Choroid plexus epithelial cell (primary cell): ENCODE measurements around the gene RALGAPA2.

Experiments
- DNase-seq: peaks from one replicate; pipeline ENCODE4 v3.0.0-alpha.2; 2010; ENCODE audit warnings: low read depth
- H3K4me3 ChIP-seq: 2 replicates; pipeline ENCODE4 v1.5.1; 2011; ENCODE audit warnings: low read depth, mild to moderate bottlenecking, control low read depth, low read length, moderate library complexity
- TF ChIP-seq, protein P1 (sequence below): conservative IDR thresholded peaks from 2 replicates; pipeline ENCODE4 v1.5.1; 2011; ENCODE audit warnings: low read depth, mild to moderate bottlenecking, control low read depth, inconsistent platforms, low read length, moderate library complexity

RALGAPA2 gene

GRCh38 chr20:20517296-20517695, 195.1 kb downstream of the RALGAPA2 start:
- H3K4me3 ChIP-seq: no peak overlapping the region
- TF ChIP-seq, protein P1, sequence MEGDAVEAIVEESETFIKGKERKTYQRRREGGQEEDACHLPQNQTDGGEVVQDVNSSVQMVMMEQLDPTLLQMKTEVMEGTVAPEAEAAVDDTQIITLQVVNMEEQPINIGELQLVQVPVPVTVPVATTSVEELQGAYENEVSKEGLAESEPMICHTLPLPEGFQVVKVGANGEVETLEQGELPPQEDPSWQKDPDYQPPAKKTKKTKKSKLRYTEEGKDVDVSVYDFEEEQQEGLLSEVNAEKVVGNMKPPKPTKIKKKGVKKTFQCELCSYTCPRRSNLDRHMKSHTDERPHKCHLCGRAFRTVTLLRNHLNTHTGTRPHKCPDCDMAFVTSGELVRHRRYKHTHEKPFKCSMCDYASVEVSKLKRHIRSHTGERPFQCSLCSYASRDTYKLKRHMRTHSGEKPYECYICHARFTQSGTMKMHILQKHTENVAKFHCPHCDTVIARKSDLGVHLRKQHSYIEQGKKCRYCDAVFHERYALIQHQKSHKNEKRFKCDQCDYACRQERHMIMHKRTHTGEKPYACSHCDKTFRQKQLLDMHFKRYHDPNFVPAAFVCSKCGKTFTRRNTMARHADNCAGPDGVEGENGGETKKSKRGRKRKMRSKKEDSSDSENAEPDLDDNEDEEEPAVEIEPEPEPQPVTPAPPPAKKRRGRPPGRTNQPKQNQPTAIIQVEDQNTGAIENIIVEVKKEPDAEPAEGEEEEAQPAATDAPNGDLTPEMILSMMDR: no peak
- no peak for DNase-seq

DNA sequence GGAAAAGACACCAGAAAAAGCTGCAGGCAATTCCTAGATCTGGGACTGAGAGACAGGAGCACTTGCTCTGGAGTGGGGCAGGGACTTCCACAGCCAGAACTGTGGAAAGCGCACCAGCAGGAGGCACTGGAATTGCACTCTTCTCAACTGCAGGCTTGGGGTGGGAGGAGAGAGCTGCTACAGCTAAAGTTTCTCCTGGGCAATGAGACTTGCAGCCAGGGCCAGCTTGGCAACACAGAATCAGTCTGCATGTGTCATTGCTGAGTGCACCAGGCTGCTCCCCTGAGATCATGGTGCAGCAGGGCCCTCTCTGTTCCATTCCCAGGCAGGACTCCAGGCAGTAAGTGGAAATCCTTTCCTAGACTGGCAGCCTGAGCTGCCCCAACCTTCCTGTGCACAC, 198.7 kb downstream of the RALGAPA2 start:
- TF ChIP-seq, protein P1: no peak
- H3K4me3 ChIP-seq: no peak overlapping the region
- no peak for DNase-seq

DNA sequence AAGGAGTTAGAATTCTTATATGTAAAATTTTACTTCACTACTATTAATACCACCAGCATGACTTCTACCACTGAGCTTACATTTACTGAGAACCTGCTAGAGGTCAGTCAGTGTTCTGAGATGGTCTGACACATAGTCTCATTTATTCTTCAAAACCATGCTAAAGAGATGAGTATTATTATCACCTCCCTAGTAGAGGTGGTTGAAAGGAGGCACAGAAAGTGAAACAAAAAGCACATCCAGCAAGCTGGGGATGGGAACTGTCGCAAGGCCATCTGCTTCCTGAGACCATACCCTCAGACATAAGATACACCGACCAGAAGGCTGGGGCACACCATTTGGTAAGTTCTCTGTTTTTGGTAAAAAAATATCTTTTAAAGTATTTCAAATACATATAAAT, 206.9 kb downstream of the RALGAPA2 start:
- no peak overlapping the region for H3K4me3 ChIP-seq
- TF ChIP-seq, protein P1: no peak
- no peak for DNase-seq

GRCh38 chr20:20503777-20504530, 208.5 kb downstream of the RALGAPA2 start:
- TF ChIP-seq, protein P1: no peak

GRCh38 chr20:20501128-20501527, 211.3 kb downstream of the RALGAPA2 start:
- TF ChIP-seq, protein P1: no peak
- DNase-seq: no peak
- no peak overlapping the region for H3K4me3 ChIP-seq

More at GRCh38 chr20:20503777-20504530, 208.5 kb downstream of the RALGAPA2 start:
- no peak overlapping the region for H3K4me3 ChIP-seq
- no peak for DNase-seq

- DNase-seq: no peak
Observed at GRCh38 chr20:20500312-20500711, 212.1 kb downstream of the RALGAPA2 start.

DNA sequence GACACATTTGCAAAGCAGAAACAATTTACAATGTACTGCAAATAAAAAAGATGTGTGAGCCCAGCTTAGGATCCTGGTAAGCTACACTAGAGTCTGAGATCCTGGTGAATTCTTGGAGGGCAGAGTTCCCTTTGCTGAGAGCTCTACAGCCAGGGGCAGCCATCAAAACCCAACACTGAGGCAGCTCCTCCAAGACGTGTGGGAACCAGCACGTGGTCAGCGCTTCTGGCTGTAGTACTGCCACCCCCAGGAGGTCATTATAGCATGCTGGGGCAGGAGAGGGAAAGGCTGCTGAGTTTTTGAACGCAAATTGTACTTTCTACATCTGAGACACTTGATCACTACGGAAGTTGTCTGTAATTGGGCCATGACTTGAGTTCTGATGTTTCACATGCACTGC, 213.0 kb downstream of the RALGAPA2 start:
- DNase-seq: no peak
- TF ChIP-seq, protein P1: peak; percentile 2
- H3K4me3 ChIP-seq: no peak overlapping the region

More at GRCh38 chr20:20500312-20500711, 212.1 kb downstream of the RALGAPA2 start:
- no peak overlapping the region for H3K4me3 ChIP-seq
- TF ChIP-seq, protein P1: no peak
